K562 (cell line): ENCODE results near the gene TRIO. TPM values are rescaled to one million over a fixed set of nuclear protein-coding genes. Genes with fewer than 3 reads are reported as not detected.

Experiments used
- ATAC-seq: fragments of 200-7000 bp; cut with Tn5 transposase; 3 replicates; pipeline ENCODE4 v1.9.1; 2020; ENCODE audit warnings: moderate library complexity
- BruUV-seq: library from RNA; stranded (reverse); fragments of 400-500 nt; replicated peaks from 2 replicates; lab custom pipeline; 2021; lab: Mats Ljungman, UMichigan
- CTCF ChIA-PET: fragments of 300-600 bp; formaldehyde crosslinking; extraction: SDS; loops from one replicate; lab custom pipeline; 2021; ENCODE audit warnings: low intra/inter-chr PET ratio; lab: Yijun Ruan, JAX
- POLR2A ChIA-PET: fragments of 300-600, 350-650 bp; sonication (Branson Sonifier 250); formaldehyde crosslinking; extraction: SDS; loops from one replicate; lab custom pipeline; 2021; ENCODE audit warnings: antibody characterized with exemption, inconsistent platforms; lab: Yijun Ruan, JAX
- DNase-seq, 4 experiments: peaks; one replicate each; pipeline versions ENCODE4 v3.0.0 to v3.0.0-alpha.2; 2011 to 2018; ENCODE audit warnings: low spot score in 3 of 4, mixed read lengths in 3 of 4; ENCODE audit errors: extremely low read depth in 1 of 4
- FAIRE-seq: peaks from 2 replicates; lab custom pipeline; 2011; peaks lifted over from hg19 to GRCh38; lab: Jason Lieb, UNC
- H2AFZ ChIP-seq: 2 replicates; pipeline ENCODE4 v1.6.0; 2011; ENCODE audit warnings: low read depth, low read length, control low read depth, inconsistent platforms
- H3K27ac ChIP-seq: fragments of 200-600 bp; 3 replicates; pipeline ENCODE4 v1.8.0; 2011; ENCODE audit warnings: low read depth, mild to moderate bottlenecking, control low read depth, inconsistent platforms, low read length, moderate library complexity, mixed read lengths; ENCODE audit errors: extremely low read depth
- H3K27me3 ChIP-seq, 2 experiments: fragments of 300-600 bp in 1 of 2; 2 replicates in 1 of 2; 3 replicates in 1 of 2; pipeline versions ENCODE4 v1.6.0 to v1.8.0; 2011; ENCODE audit warnings: inconsistent platforms in 2 of 2, low read length in 2 of 2, mild to moderate bottlenecking in 1 of 2, mixed read lengths in 1 of 2, moderate library complexity in 1 of 2; ENCODE audit not compliant: control insufficient read depth in 2 of 2, insufficient read depth in 2 of 2
- H3K36me3 ChIP-seq: fragments of 300-600 bp; 3 replicates; pipeline ENCODE4 v1.8.0; 2011; ENCODE audit warnings: mild to moderate bottlenecking, low read length, inconsistent platforms; ENCODE audit not compliant: control insufficient read depth, insufficient read depth
- H3K4me1 ChIP-seq, 2 experiments: fragments of 200-600 bp in 1 of 2; replicated peaks in 1 of 2; 2 replicates in 1 of 2; 3 replicates in 1 of 2; pipeline versions ENCODE4 v1.5.1 to v1.8.0; 2011; ENCODE audit warnings: inconsistent platforms in 2 of 2, low read length in 2 of 2, mild to moderate bottlenecking in 1 of 2, mixed read lengths in 1 of 2, moderate library complexity in 1 of 2; ENCODE audit not compliant: control insufficient read depth in 2 of 2, insufficient read depth in 2 of 2
- H3K4me2 ChIP-seq: 2 replicates; pipeline ENCODE4 v1.6.1; 2011; ENCODE audit warnings: low read length, control low read depth, inconsistent platforms, mixed read lengths; ENCODE audit not compliant: insufficient read depth
- H3K4me3 ChIP-seq: fragments of 200-600 bp; sonication (generic), shearing (Covaris generic); 2 replicates; pipeline ENCODE4 v1.5.1; 2016; ENCODE audit warnings: control low read depth, inconsistent platforms
- H3K79me2 ChIP-seq: fragments of 200-600 bp; 3 replicates; pipeline ENCODE4 v1.8.0; 2011; ENCODE audit warnings: low read length, inconsistent platforms; ENCODE audit not compliant: control insufficient read depth, insufficient read depth
- H3K9ac ChIP-seq, 2 experiments: 2 replicates each; pipeline versions ENCODE4 v1.6.0 to v1.6.1; 2011; ENCODE audit warnings: low read depth in 2 of 2, low read length in 2 of 2, control low read depth in 1 of 2, inconsistent platforms in 1 of 2, mild to moderate bottlenecking in 1 of 2, mixed read lengths in 1 of 2; ENCODE audit not compliant: insufficient read depth in 1 of 2
- H3K9me1 ChIP-seq: one replicate; pipeline ENCODE4 v1.6.0; 2011; ENCODE audit warnings: inconsistent platforms, mild to moderate bottlenecking, low read length, moderate library complexity; ENCODE audit not compliant: control insufficient read depth, insufficient read depth
- H3K9me3 ChIP-seq: replicated peaks from 2 replicates; pipeline ENCODE4 v1.5.1; 2011; ENCODE audit warnings: low read depth, low read length, inconsistent platforms; ENCODE audit not compliant: control insufficient read depth, insufficient read depth
- H4K20me1 ChIP-seq: replicated peaks from 2 replicates; pipeline ENCODE4 v1.6.1; 2011; ENCODE audit warnings: low read length, inconsistent platforms, mixed read lengths; ENCODE audit not compliant: control insufficient read depth, insufficient read depth
- DEAF1 ChIP-seq: fragments of 450-650 bp; formaldehyde crosslinking; IDR thresholded peaks from 2 replicates; pipeline ENCODE4 v1.4.0; 2020; ENCODE audit warnings: mild to moderate bottlenecking, moderate library complexity
- NRF1 ChIP-seq, 2 experiments: fragments of 450-650 bp; IDR thresholded peaks in 1 of 2; conservative IDR thresholded peaks in 1 of 2; 2 replicates each; pipeline ENCODE4 v1.6.1; 2014; ENCODE audit warnings: mild to moderate bottlenecking in 2 of 2
- WGBS: fragments of 100-300 bp; shearing (Covaris generic); methylation state at CpG from one replicate; pipeline ENCODE4 v1.1.6; 2016; ENCODE audit warnings: low coverage, mixed read lengths; ENCODE audit not compliant: insufficient coverage; ENCODE audit errors: missing lambda C conversion rate; 5-methylcytosine and 5-hydroxymethylcytosine counted together
- in situ Hi-C: fragments of 300-500 bp; cut with MboI; formaldehyde crosslinking; loops from 4 replicates; pipeline ENCODE4 v1.15.0; 2018; ENCODE audit warnings: inconsistent platforms, mixed read lengths
- intact Hi-C: fragments of 100-400 bp; cut with micrococcal nuclease; formaldehyde crosslinking; loops from 2 replicates; pipeline ENCODE4 v1.14.2; 2022
- polyA plus RNA-seq, 8 experiments: library from polyadenylated mRNA; depleted of rRNA in 4 of 8; stranded (reverse) in 5 of 8; unstranded in 3 of 8; fragments of >200 nt; fragmentation: Nextera tagmentation in 2 of 8; fragmentation: Illumina TruSeq in 1 of 8; extraction: Ambion mirVana in 2 of 8; extraction: Trizol in 1 of 8; gene quantifications; 2 replicates each; pipeline versions ENCODE4 v1.2.1 to v1.2.3, GENCODE V29; 2011 to 2014; ENCODE audit warnings: inconsistent platforms in 1 of 8, missing spikeins in 1 of 8
- total RNA-seq, 7 experiments: library from RNA; depleted of rRNA in 6 of 7; stranded (reverse); fragments of >200 nt in 6 of 7; fragmentation: Illumina TruSeq in 2 of 7; extraction: Trizol in 2 of 7; gene quantifications; 2 replicates each; pipeline versions ENCODE4 v1.2.1 to v1.2.3, GENCODE V29; 2011 to 2021; ENCODE audit warnings: low replicate concordance in 1 of 7

The TRIO gene
- total and polyA plus RNA-seq, 9 of the 15 experiments (the other 6 are each of a cell fraction or from before 2014, with no cell fraction given) = 0.24 to 5.0 (median 1.1) TPM

GRCh38 chr5:14359069-14360043 is 216.2 kb downstream of the TRIO start:
- intact Hi-C loops = loop anchor here (5.0 to 10.0 kb wide), 2 partner anchors 255 to 643 kb away; no protein-coding TSS in a partner anchor
- Histone ChIP-seq H3K4me3 (no peak overlapping the region), H2AFZ (no peak overlapping the region), H3K9me1 (no peaks in the 10 kb centered on the region), H3K27me3 (peaks cover 26 to 43% of the 10 kb centered on the region in 2 experiments), H3K4me1 (peaks cover 0 to 4% of the 10 kb centered on the region in 2 experiments; a peak in 1 of 5 replicates), H3K9me3 (no peaks in the 10 kb centered on the region), H3K36me3 (no peaks in the 10 kb centered on the region), H3K79me2 (no peaks in the 10 kb centered on the region), H3K27ac (no peak overlapping the region), H3K9ac (no peak overlapping the region), H3K4me2 (no peak overlapping the region), H4K20me1 (no peaks in the 10 kb centered on the region)
- ChIA-PET CTCF (no interaction called here), POLR2A (interaction anchor here (0.5 kb wide), 1 partner anchor 626 kb away, joined by 4 read pairs; no protein-coding TSS in a partner anchor)
- FAIRE-seq (no peak), DNase-seq (no peak), ATAC-seq (no peak; the same call in 2 of the 3 replicates)
- in situ Hi-C loops = loop anchor here (5.0 to 10.0 kb wide), 3 partner anchors 293 to 645 kb away; no protein-coding TSS in a partner anchor
- 6% methylated on average over 25 of the region's 27 CpGs for WGBS
- no TSS peak for BruUV-seq
- TF ChIP-seq DEAF1 (no peak), NRF1 (conservative IDR thresholded peaks at IDR 0.05 in 1 of 2, IDR thresholded peaks at IDR 0.05 in 1 of 2) (peak; percentile 26 to 46; a peak in 3 of 4 replicates)
